Aorta (tissue), 5 donors: ENCODE measurements around the gene ALDH1L1. TPM values are rescaled to one million over a fixed set of nuclear protein-coding genes. Genes with fewer than 3 reads are reported as not detected.
A peak's percentile ranks its signal among the peaks of the same experiment; 100 is the strongest.

ENCODE experiments used
- ATAC-seq: fragments of 200-7000 bp; cut with Tn5 transposase; one replicate; pipeline ENCODE4 v1.9.1; 2022; ENCODE audit warnings: moderate library complexity; ENCODE audit not compliant: low FRiP score
- DNase-seq, 2 donors: peaks; one replicate each; pipeline ENCODE4 v3.0.0-alpha.2; 2020
- H3K27ac ChIP-seq, 2 donors: one replicate each; pipeline ENCODE4 v1.5.1; 2013; ENCODE audit warnings: low read length in 2 of 2, mild to moderate bottlenecking in 2 of 2, moderate library complexity in 2 of 2, control low read depth in 1 of 2, inconsistent platforms in 1 of 2, low read depth in 1 of 2
- H3K27me3 ChIP-seq, 2 donors: one replicate each; pipeline ENCODE4 v1.6.1; 2013; ENCODE audit warnings: control low read depth in 1 of 2, low read length in 1 of 2, mild to moderate bottlenecking in 1 of 2, moderate library complexity in 1 of 2; ENCODE audit not compliant: insufficient read depth in 2 of 2, control insufficient read depth in 1 of 2
- H3K36me3 ChIP-seq, 2 donors: one replicate each; pipeline ENCODE4 v1.6.1; 2013; ENCODE audit warnings: control low read depth in 1 of 2, low read length in 1 of 2, mild to moderate bottlenecking in 1 of 2; ENCODE audit not compliant: insufficient read depth in 2 of 2, control insufficient read depth in 1 of 2
- H3K4me1 ChIP-seq, 2 donors: one replicate each; pipeline ENCODE4 v1.6.1; 2013; ENCODE audit warnings: low read length in 2 of 2, control low read depth in 1 of 2, mild to moderate bottlenecking in 1 of 2, moderate library complexity in 1 of 2; ENCODE audit not compliant: insufficient read depth in 2 of 2, control insufficient read depth in 1 of 2
- H3K4me3 ChIP-seq, 2 donors: one replicate each; pipeline ENCODE4 v1.5.1; 2013; ENCODE audit warnings: low read length in 2 of 2, control low read depth in 1 of 2, mild to moderate bottlenecking in 1 of 2
- H3K9me3 ChIP-seq: one replicate; pipeline ENCODE4 v1.6.1; 2013; ENCODE audit warnings: mild to moderate bottlenecking, low read length; ENCODE audit not compliant: control insufficient read depth
- WGBS, 2 donors: extraction: QIAGEN DNeasy Blood & Tissue Kit; methylation state at CpG; one replicate each; pipeline ENCODE4 v1.1.7; 2013; 5-methylcytosine and 5-hydroxymethylcytosine counted together
- intact Hi-C, 2 donors: fragments of 100-400 bp; cut with DNase I; formaldehyde crosslinking; loops; one replicate each; pipeline versions ENCODE4 v1.14.2 to v1.15.0; 2022
- polyA plus RNA-seq, 2 donors: library from polyadenylated mRNA; stranded (reverse); fragments of 200-250 nt; gene quantifications; one replicate each; pipeline ENCODE4 v1.2.3, GENCODE V29; 2013
- total RNA-seq, 2 donors: library from RNA; stranded (reverse); fragmentation: NEBNext Ultra II Directional; extraction: Animal tissue kit (Norgen Biotek cat#: 25700); gene quantifications; one replicate each; pipeline ENCODE4 v1.2.1, GENCODE V29; 2021
- donor health status: healthy with polysubstance abuse.
- donor health status: Bipolar disorder and iron deficiency.
- donor health status: DM: no; HTN: no; CAD: no.
- donor health status: DM: no; HTN: no; CAD: no.
- donor health status: DM: yes; HTN: yes; CAD: no.

ALDH1L1 gene
- total and polyA plus RNA-seq, 4 donors: 10.9 to 91.2 (median 22.8) TPM

GRCh38 chr3:126147932-126148683 lies 32.3 kb downstream of the ALDH1L1 start:
- H3K4me3 ChIP-seq: no peak overlapping the region
- WGBS, 2 donors: 86 to 92% methylated on average over 15 of the region's 15 CpGs
- DNase-seq (peak in 1 of 2 donors; percentile 67), ATAC-seq (no peak)
- intact Hi-C loops: no loop called here
- H3K36me3 ChIP-seq: peaks cover 0 to 2% of the 10 kb centered on the region in 2 donors
- H3K9me3 ChIP-seq: no peaks in the 10 kb centered on the region
- H3K27ac ChIP-seq: no peak overlapping the region
- H3K27me3 ChIP-seq: no peaks in the 10 kb centered on the region
- H3K4me1 ChIP-seq: no peaks in the 10 kb centered on the region

- peak in 1 of 2 donors; percentile 45 for DNase-seq
Measured at GRCh38 chr3:126147147-126147931, 33.0 kb downstream of the ALDH1L1 start.

GRCh38 chr3:126146525-126147146 lies 33.8 kb downstream of the ALDH1L1 start:
- H3K27me3 ChIP-seq: no peaks in the 10 kb centered on the region
- H3K36me3 ChIP-seq: peaks cover 0 to 2% of the 10 kb centered on the region in 2 donors
- peak in 1 of 2 donors; percentile 57 for DNase-seq
- no peaks in the 10 kb centered on the region for H3K4me1 ChIP-seq
- WGBS, 2 donors: 92 to 95% methylated on average over 6 of the region's 6 CpGs
- ATAC-seq: peak; percentile 30
- intact Hi-C loops: no loop called here
- no peak overlapping the region for H3K27ac ChIP-seq
- H3K9me3 ChIP-seq: no peaks in the 10 kb centered on the region
- no peak overlapping the region for H3K4me3 ChIP-seq

More at GRCh38 chr3:126147147-126147931, 33.0 kb downstream of the ALDH1L1 start:
- ATAC-seq: peak; percentile 12
- Histone ChIP-seq H3K36me3 (peaks cover 0 to 2% of the 10 kb centered on the region in 2 donors), H3K4me1 (no peaks in the 10 kb centered on the region), H3K9me3 (no peaks in the 10 kb centered on the region), H3K27me3 (no peaks in the 10 kb centered on the region), H3K27ac (no peak overlapping the region), H3K4me3 (no peak overlapping the region)
- 95 to 96% methylated on average over 7 of the region's 7 CpGs for WGBS, 2 donors
- intact Hi-C loops: no loop called here

- Histone ChIP-seq H3K4me1 (no peaks in the 10 kb centered on the region), H3K27me3 (no peaks in the 10 kb centered on the region), H3K36me3 (peaks cover 0 to 2% of the 10 kb centered on the region in 2 donors), H3K27ac (no peak overlapping the region), H3K4me3 (no peak overlapping the region), H3K9me3 (no peaks in the 10 kb centered on the region)
- WGBS, 2 donors: 88 to 89% methylated on average over 4 of the region's 4 CpGs
- ATAC-seq (no peak), DNase-seq (peak in 1 of 2 donors; percentile 47)
- intact Hi-C loops: no loop called here
Measured at GRCh38 chr3:126146034-126146433, 34.4 kb downstream of the ALDH1L1 start.

GRCh38 chr3:126142652-126143051 lies 37.7 kb downstream of the ALDH1L1 start:
- no peak overlapping the region for H3K27ac ChIP-seq
- H3K27me3 ChIP-seq: no peaks in the 10 kb centered on the region
- H3K9me3 ChIP-seq: no peaks in the 10 kb centered on the region
- H3K36me3 ChIP-seq: peaks cover 0 to 2% of the 10 kb centered on the region in 2 donors
- intact Hi-C loops: no loop called here
- DNase-seq (peak in 1 of 2 donors; percentile 4), ATAC-seq (no peak)
- H3K4me1 ChIP-seq: no peaks in the 10 kb centered on the region
- 69 to 78% methylated on average over 3 of the region's 3 CpGs for WGBS, 2 donors
- H3K4me3 ChIP-seq: no peak overlapping the region

GRCh38 chr3:126137490-126138130 lies 42.8 kb downstream of the ALDH1L1 start:
- intact Hi-C loops: loop anchor here (5.0 kb wide), 2 partner anchors 60 to 110 kb away; no protein-coding TSS in a partner anchor
- DNase-seq (peak; percentile 24 to 43), ATAC-seq (no peak)
- Histone ChIP-seq H3K4me1 (no peaks in the 10 kb centered on the region), H3K9me3 (no peaks in the 10 kb centered on the region), H3K36me3 (peaks cover 0 to 2% of the 10 kb centered on the region in 2 donors), H3K4me3 (no peak overlapping the region), H3K27ac (no peak overlapping the region), H3K27me3 (no peaks in the 10 kb centered on the region)
- WGBS, 2 donors: 95 to 97% methylated on average over 8 of the region's 8 CpGs

GRCh38 chr3:126136428-126137220 lies 43.8 kb downstream of the ALDH1L1 start:
- Histone ChIP-seq H3K27ac (no peak overlapping the region), H3K36me3 (peaks cover 0 to 2% of the 10 kb centered on the region in 2 donors), H3K4me1 (no peaks in the 10 kb centered on the region), H3K9me3 (no peaks in the 10 kb centered on the region), H3K27me3 (no peaks in the 10 kb centered on the region), H3K4me3 (no peak overlapping the region)
- DNase-seq: peak; percentile 35 to 60
- peak; percentile 34 for ATAC-seq
- WGBS, 2 donors: 90 to 92% methylated on average over 11 of the region's 11 CpGs
- intact Hi-C loops: loop anchor here (5.0 kb wide), 2 partner anchors 61 to 111 kb away; no protein-coding TSS in a partner anchor
